Kidney (tissue), 14 donors: ENCODE measurements around the gene NR5A1. TPM values are rescaled to one million over a fixed set of nuclear protein-coding genes. Genes with fewer than 3 reads are reported as not detected.

Experiments used
- DNase-seq, 5 donors: peaks; one replicate each; pipeline ENCODE4 v3.0.0-alpha.2; 2013 to 2020
- FAIRE-seq: peaks from 2 replicates; lab custom pipeline; 2012; peaks lifted over from hg19 to GRCh38; lab: Jason Lieb, UNC
- H3K27ac ChIP-seq, 2 donors: one replicate each; pipeline ENCODE4 v1.7.0; 2013; ENCODE audit warnings: low read depth in 2 of 2, low read length in 2 of 2, inconsistent platforms in 1 of 2
- H3K27me3 ChIP-seq: one replicate; pipeline ENCODE4 v1.7.1; 2013; ENCODE audit warnings: low read length, inconsistent platforms; ENCODE audit not compliant: control insufficient read depth, insufficient read depth
- H3K36me3 ChIP-seq, 3 donors: one replicate each; pipeline versions ENCODE4 v1.7.0 to v1.7.1; 2013; ENCODE audit warnings: low read length in 3 of 3, control low read depth in 1 of 3, inconsistent platforms in 1 of 3; ENCODE audit not compliant: insufficient read depth in 3 of 3, control insufficient read depth in 2 of 3
- H3K4me1 ChIP-seq, 3 donors: one replicate each; pipeline versions ENCODE4 v1.7.0 to v1.7.1; 2013; ENCODE audit warnings: low read length in 3 of 3, inconsistent platforms in 1 of 3, low read depth in 1 of 3; ENCODE audit not compliant: control insufficient read depth in 2 of 3, insufficient read depth in 2 of 3
- H3K4me3 ChIP-seq, 3 donors: one replicate each; pipeline versions ENCODE4 v1.7.0 to v1.8.1; 2013; ENCODE audit warnings: low read length in 3 of 3, control low read depth in 1 of 3, inconsistent platforms in 1 of 3
- H3K9ac ChIP-seq, 3 donors: one replicate each; pipeline versions ENCODE4 v1.7.0 to v1.7.1; 2013; ENCODE audit warnings: low read length in 3 of 3, control low read depth in 1 of 3, inconsistent platforms in 1 of 3
- H3K9me3 ChIP-seq, 3 donors: one replicate each; pipeline versions ENCODE4 v1.7.0 to v1.7.1; 2013; ENCODE audit warnings: low read length in 3 of 3, control low read depth in 1 of 3, inconsistent platforms in 1 of 3; ENCODE audit not compliant: control insufficient read depth in 2 of 3, insufficient read depth in 1 of 3
- CTCF ChIP-seq: IDR thresholded peaks from 3 replicates; pipeline ENCODE4 v1.5.1; 2012; ENCODE audit warnings: mild to moderate bottlenecking, moderate library complexity, borderline replicate concordance; ENCODE audit not compliant: insufficient read depth; ENCODE audit errors: extremely low read depth
- intact Hi-C: fragments of 100-400 bp; cut with DNase I; formaldehyde crosslinking; loops from one replicate; pipeline ENCODE4 v1.11.1; 2022
- polyA plus RNA-seq: library from polyadenylated mRNA; stranded (reverse); fragments of 350-450 nt; fragmentation: Illumina TruSeq; extraction: RNeasy Lipid Tissue Mini Kit (QIAGEN cat#74804); gene quantifications from one replicate; pipeline ENCODE4 v1.2.3, GENCODE V29; 2014; ENCODE audit warnings: low read depth, low replicate concordance; ENCODE audit not compliant: insufficient read depth
- total RNA-seq: library from RNA; stranded (reverse); fragmentation: NEBNext Ultra II Directional; extraction: Animal tissue kit (Norgen Biotek cat#: 25700); gene quantifications from one replicate; pipeline ENCODE4 v1.2.1, GENCODE V29; 2021
- donor health status: control.
- donor health status: control.
- donor health status: control.
- donor health status: control.
- donor health status: control.
- donor health status: DM: yes; HTN: yes; CAD: no.
- donor health status: Normal renal cell carcinoma (clear cell type).

Gene NR5A1
- total and polyA plus RNA-seq, 2 donors from 2014 or later: not detected

- peak in 1 of 5 donors; percentile 25 for DNase-seq
- peaks cover 20% of the 10 kb centered on the region for H3K27me3 ChIP-seq
These were observed 24.7 kb downstream of the NR5A1 start for GRCh38 chr9:124482431-124483031.

GRCh38 chr9:124481115-124481514, 26.1 kb downstream of the NR5A1 start:
- Histone ChIP-seq H3K27me3 (peaks cover 14% of the 10 kb centered on the region), H3K4me1 (no peaks in the 10 kb centered on the region), H3K27ac (no peak overlapping the region), H3K9me3 (peaks cover 0 to 4% (median 0%) of the 10 kb centered on the region in 3 donors), H3K4me3 (no peak overlapping the region), H3K36me3 (no peaks in the 10 kb centered on the region), H3K9ac (no peak overlapping the region)
- no peak for FAIRE-seq
- DNase-seq: no peak
- TF ChIP-seq CTCF: no peak
- intact Hi-C loops: no loop called here

More at GRCh38 chr9:124482431-124483031, 24.7 kb downstream of the NR5A1 start:
- no peaks in the 10 kb centered on the region for H3K36me3 ChIP-seq
- H3K4me3 ChIP-seq: no peak overlapping the region
- H3K4me1 ChIP-seq: no peaks in the 10 kb centered on the region
- intact Hi-C loops: no loop called here
- no peak overlapping the region for H3K27ac ChIP-seq
- TF ChIP-seq CTCF: no peak
- no peak overlapping the region for H3K9ac ChIP-seq
- FAIRE-seq: no peak
- H3K9me3 ChIP-seq: peaks cover 0 to 4% (median 0%) of the 10 kb centered on the region in 3 donors

- no peak for TF ChIP-seq CTCF
- no peak overlapping the region for H3K9ac ChIP-seq
- no peaks in the 10 kb centered on the region for H3K36me3 ChIP-seq
- DNase-seq (peak in 3 of 5 donors; percentile 28 to 41 (median 37)), FAIRE-seq (no peak)
- no peaks in the 10 kb centered on the region for H3K4me1 ChIP-seq
- H3K27ac ChIP-seq: no peak overlapping the region
- H3K4me3 ChIP-seq: no peak overlapping the region
- peaks cover 0 to 4% (median 0%) of the 10 kb centered on the region in 3 donors for H3K9me3 ChIP-seq
- intact Hi-C loops: no loop called here
- H3K27me3 ChIP-seq: peaks cover 13% of the 10 kb centered on the region
These were observed 26.6 kb downstream of the NR5A1 start for GRCh38 chr9:124480621-124480981.
